ENCODE measurements around the gene BBOX1. TPM values are rescaled to one million over a fixed set of nuclear protein-coding genes. Genes with fewer than 3 reads are reported as not detected.

Gene BBOX1, protein sequence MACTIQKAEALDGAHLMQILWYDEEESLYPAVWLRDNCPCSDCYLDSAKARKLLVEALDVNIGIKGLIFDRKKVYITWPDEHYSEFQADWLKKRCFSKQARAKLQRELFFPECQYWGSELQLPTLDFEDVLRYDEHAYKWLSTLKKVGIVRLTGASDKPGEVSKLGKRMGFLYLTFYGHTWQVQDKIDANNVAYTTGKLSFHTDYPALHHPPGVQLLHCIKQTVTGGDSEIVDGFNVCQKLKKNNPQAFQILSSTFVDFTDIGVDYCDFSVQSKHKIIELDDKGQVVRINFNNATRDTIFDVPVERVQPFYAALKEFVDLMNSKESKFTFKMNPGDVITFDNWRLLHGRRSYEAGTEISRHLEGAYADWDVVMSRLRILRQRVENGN
- not detected in 2 replicates for total RNA-seq

DNA sequence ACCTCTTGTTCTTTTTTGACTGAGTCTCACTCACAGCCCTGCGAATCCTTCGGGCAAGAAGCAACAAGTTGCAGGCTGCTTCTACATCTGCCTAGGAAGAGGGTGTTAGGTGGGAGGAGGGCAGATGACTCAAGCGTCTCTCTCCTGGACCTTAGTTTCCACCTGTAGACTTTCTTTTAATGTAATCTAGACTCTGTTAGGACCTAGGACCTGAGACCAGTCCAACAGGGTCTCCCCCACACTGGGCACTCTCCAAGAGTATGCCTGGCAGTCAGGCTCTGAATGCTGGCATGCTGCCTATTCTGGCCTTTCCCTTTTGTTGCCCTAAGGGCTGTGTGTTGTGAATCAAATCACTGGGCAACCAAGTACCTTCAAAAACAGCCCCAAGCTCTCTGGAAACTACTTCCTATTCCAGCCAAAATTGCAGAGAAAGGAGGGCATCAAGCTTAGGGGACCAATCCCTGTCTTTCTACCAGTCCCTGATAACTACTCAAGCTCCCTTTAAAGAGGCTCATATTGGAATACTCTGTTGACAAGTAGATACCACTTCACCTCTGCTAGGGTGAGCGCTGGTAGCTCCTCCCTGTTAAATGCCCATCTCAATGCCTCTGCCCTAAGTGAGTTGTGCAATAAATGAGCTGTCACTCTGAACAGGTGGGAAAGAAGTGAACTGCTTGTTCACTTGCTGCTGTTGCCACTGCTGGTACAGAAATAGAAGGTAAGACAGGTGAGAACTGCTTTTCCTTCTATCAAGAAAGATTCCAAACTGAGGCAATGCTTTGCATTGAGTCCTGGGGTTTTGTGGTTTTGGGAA is at the start of gene BBOX1:
BBOX1 (plus strand) TSS at position 514 of the 814 bp plus-strand sequence. CDS start 14,616 bp downstream, outside the sequence.

DNA sequence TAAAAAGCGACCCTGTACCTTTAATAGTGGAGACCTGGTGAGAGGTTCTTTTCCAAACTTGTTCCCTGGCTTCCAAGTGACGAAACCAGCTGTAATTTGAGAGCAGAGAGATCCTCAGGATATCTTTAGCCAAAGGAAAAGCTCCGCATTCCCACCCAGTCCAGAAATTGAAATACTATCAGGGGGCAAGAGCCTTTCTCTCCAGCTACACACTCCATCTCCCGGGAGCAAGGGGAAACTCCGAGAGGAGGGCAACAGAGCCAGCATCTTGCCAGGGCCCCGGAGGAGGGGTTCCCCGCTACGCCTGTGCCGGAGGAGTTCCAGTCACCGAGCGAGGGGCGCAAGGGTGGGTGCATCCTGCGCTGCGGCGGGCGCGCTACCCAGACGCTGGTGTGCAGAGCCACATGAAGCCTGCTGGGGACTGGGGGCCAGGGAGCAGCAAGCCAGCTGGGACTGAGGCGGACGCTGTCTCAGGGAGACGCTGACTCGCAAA is 46.6 kb upstream of the BBOX1 start, which contains the start of gene FIBIN:
FIBIN (plus strand) TSS at position 148 of the 493 bp plus-strand sequence. CDS start 415 bp downstream, outside the sequence.

Other genes with a start within 250 kb of the BBOX1 start
- not detected in 2 replicates for gene FIBIN, start 46.7 kb upstream of the BBOX1 start, total RNA-seq

All from thoracic aorta endothelial cell (primary cell).